NCI-H1930 (cell line): ENCODE measurements around the gene VPS35L.
"Not testable (repeated sequence)": the region's sequence is repeated elsewhere in the genome, so short reads cannot be mapped to it uniquely, and the experiment has no call there.

Source experiments
- DNase-seq, 2 experiments: peaks; one replicate each; lab custom pipeline; 2025; lab: John Stamatoyannopoulos, UW

The VPS35L gene

GRCh38 chr16:19712418-19713058 lies 157.0 kb downstream of the VPS35L start:
- no peak for DNase-seq

GRCh38 chr16:19713697-19714096 lies 158.2 kb downstream of the VPS35L start:
- no peak for DNase-seq

- no peak for DNase-seq
Measured at GRCh38 chr16:19715566-19715965, 160.1 kb downstream of the VPS35L start.

DNA sequence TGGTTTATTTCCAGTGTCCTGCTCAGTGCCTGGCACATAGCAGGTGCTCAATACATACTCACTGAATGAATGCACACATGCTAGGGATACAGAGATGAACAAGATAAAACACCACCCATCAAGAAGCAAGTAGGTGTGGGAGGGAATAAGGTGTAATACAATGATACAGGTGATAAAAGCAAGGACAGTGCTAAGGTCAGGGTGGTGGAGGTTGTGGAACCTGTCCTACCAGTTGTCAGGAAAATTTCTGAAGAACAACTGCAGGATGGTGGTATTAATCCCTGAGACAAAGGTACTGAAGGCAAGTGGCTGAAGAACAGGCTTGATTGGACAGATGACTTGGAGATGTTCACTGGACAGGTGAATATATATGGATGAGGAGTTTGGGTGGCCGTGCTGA lies 160.7 kb downstream of the VPS35L start:
- no peak for DNase-seq

GRCh38 chr16:19716728-19717127 lies 161.2 kb downstream of the VPS35L start:
- not testable (repeated sequence) for DNase-seq

GRCh38 chr16:19717314-19717713 lies 161.8 kb downstream of the VPS35L start:
- no peak for DNase-seq

- peak; percentile 80 to 88 for DNase-seq
Measured at GRCh38 chr16:19717741-19718623, 162.5 kb downstream of the VPS35L start, which contains the start of the genes IQCK and KNOP1. IQCK (plus strand) TSS chr16:19718271; CDS start chr16:19718307, 36 bp downstream. KNOP1 (minus strand) TSS chr16:19718227; CDS start chr16:19715035, 3,192 bp downstream.

DNA sequence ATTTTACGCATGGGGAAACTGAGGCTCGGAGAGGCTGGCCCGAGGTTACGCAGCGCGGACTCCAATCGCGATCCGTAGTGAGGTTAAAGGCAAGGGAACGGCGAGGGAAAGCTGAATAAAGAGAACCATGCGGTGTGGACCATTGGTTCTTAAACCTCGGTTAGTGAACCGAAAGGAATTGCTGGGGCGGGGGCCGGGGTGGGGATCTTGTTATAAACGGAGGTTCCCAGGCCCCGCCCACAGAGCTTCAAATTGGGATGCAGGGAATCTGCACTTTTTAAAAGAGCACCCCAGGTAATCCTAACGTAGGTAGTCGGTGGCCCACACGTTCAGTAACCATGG lies 163.1 kb downstream of the VPS35L start:
- no peak for DNase-seq

- no peak for DNase-seq
Measured at GRCh38 chr16:19722269-19722952, 166.9 kb downstream of the VPS35L start.

DNA sequence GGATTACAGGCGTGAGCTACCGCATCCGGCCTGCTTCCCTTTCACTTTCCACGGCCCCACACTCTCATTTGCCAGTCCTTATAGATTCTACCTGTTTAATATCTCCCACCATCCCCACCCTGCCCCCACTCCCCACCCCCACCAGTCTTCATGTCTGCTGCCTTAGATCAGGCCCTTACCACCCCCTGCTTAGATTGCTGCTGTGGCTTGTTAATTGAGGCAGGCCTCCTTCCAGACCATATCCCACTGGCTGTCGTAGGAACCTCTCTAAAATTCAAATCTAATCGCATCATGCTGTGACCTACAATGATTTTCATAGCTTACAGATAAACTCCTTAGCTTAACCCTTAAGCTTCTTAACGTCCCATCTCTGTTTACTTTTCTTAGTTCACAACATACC lies 167.5 kb downstream of the VPS35L start:
- no peak for DNase-seq

DNA sequence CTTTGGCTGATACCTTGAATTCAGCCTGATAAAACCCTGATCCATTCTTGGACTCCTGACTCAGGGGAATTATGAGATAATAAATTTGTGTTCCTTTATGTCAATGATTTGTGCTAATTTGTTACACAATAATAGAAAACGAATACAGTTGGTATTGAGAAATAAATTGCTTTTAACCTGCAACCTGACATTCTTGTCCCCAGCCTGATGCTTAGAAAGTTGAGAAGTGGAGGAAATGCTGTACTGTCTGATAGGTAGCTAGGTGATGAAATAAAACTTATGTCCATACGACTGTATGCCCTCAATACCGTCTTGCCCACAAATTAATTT lies 173.1 kb downstream of the VPS35L start:
- no peak for DNase-seq

GRCh38 chr16:19733551-19733950 lies 178.0 kb downstream of the VPS35L start:
- no peak for DNase-seq

- no peak for DNase-seq
Measured at GRCh38 chr16:19735074-19735867, 179.8 kb downstream of the VPS35L start.

- no peak for DNase-seq
Measured at GRCh38 chr16:19737306-19738038, 182.0 kb downstream of the VPS35L start.

GRCh38 chr16:19741354-19741753 lies 185.9 kb downstream of the VPS35L start:
- no peak for DNase-seq

- no peak for DNase-seq
Measured at GRCh38 chr16:19743816-19744159, 188.3 kb downstream of the VPS35L start.

GRCh38 chr16:19744670-19745069 lies 189.2 kb downstream of the VPS35L start:
- no peak for DNase-seq

DNA sequence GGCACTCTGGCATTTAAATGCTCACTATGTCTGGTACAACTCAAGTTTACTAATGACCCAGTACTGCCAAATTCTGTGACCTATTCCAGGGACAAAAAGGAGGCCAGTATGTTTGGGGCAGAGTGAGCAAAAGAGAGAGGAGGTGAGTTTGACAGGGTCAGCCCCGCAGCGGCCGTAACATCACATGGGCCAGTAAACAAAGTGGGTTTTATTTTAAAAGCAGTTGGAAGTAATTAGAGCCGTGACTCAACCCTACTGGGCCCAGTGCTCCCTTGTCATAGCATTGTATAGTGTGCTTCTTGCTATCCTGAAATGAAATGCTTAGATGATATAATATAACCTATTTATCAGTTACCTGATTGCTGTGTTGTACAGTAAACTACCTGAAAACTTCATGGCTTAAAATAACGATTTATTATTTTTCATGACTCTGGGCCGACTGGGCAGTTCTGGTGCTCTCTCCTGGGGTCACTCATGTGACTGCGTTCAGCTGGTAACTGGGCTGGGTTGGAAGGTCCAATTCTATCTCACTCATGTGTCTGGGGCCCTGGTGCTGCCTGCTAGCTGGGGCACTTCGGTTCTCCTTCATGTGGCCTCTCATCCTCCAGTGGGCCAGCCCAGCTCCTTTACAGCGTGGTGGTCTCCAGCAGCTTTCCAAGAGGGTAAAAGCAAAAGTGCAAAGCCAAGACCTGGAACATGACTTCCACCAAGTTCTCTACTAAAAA lies 189.9 kb downstream of the VPS35L start:
- no peak for DNase-seq

- DNase-seq: no peak
Measured at GRCh38 chr16:19746561-19746960, 191.1 kb downstream of the VPS35L start.

- DNase-seq: no peak
Measured at GRCh38 chr16:19748389-19749168, 193.1 kb downstream of the VPS35L start.
